ENCODE results near the gene PPP1R1C.

The PPP1R1C gene

GRCh38 chr2:181988154-181988924, 2.7 kb downstream of the PPP1R1C start:
- Mint-ChIP-seq H3K4me3 (no peak overlapping the region), H3K27ac (no peak overlapping the region), H3K27me3 (peaks cover 5% of the 10 kb centered on the region), H3K4me1 (ENCODE audit: low read depth) (no peaks in the 10 kb centered on the region), H3K36me3 (no peaks in the 10 kb centered on the region), H3K9me3 (ENCODE audit: low read depth) (no peaks in the 10 kb centered on the region)

GRCh38 chr2:181989099-181989498, 3.4 kb downstream of the PPP1R1C start:
- Mint-ChIP-seq H3K27me3 (peaks cover 5% of the 10 kb centered on the region), H3K27ac (no peak overlapping the region), H3K4me3 (no peak overlapping the region), H3K36me3 (no peaks in the 10 kb centered on the region), H3K4me1 (ENCODE audit: low read depth) (no peaks in the 10 kb centered on the region), H3K9me3 (ENCODE audit: low read depth) (no peaks in the 10 kb centered on the region)

- Mint-ChIP-seq H3K36me3 (no peaks in the 10 kb centered on the region), H3K4me1 (ENCODE audit: low read depth) (no peaks in the 10 kb centered on the region), H3K9me3 (ENCODE audit: low read depth) (no peaks in the 10 kb centered on the region), H3K4me3 (no peak overlapping the region), H3K27me3 (peaks cover 5% of the 10 kb centered on the region), H3K27ac (no peak overlapping the region)
Observed at GRCh38 chr2:181991171-181991885, 5.7 kb downstream of the PPP1R1C start.

- Mint-ChIP-seq H3K4me1 (ENCODE audit: low read depth) (peaks cover under 1% of the 10 kb centered on the region), H3K36me3 (no peaks in the 10 kb centered on the region), H3K27me3 (peaks cover 5% of the 10 kb centered on the region), H3K27ac (no peak overlapping the region), H3K9me3 (ENCODE audit: low read depth) (no peaks in the 10 kb centered on the region), H3K4me3 (no peak overlapping the region)
Observed at GRCh38 chr2:181992776-181993175, 7.1 kb downstream of the PPP1R1C start.

- Mint-ChIP-seq H3K27ac (no peak overlapping the region), H3K27me3 (peaks cover 1% of the 10 kb centered on the region), H3K9me3 (ENCODE audit: low read depth) (no peaks in the 10 kb centered on the region), H3K4me3 (no peak overlapping the region), H3K4me1 (ENCODE audit: low read depth) (peaks cover 6% of the 10 kb centered on the region), H3K36me3 (no peaks in the 10 kb centered on the region)
Observed at GRCh38 chr2:181995289-181995688, 9.6 kb downstream of the PPP1R1C start.

GRCh38 chr2:181998041-181998835, 12.6 kb downstream of the PPP1R1C start:
- no peaks in the 10 kb centered on the region for H3K36me3 Mint-ChIP-seq
- peaks cover 6% of the 10 kb centered on the region for H3K4me1 Mint-ChIP-seq (ENCODE audit: low read depth)
- H3K9me3 Mint-ChIP-seq (ENCODE audit: low read depth), result no peaks in the 10 kb centered on the region
- H3K27me3 Mint-ChIP-seq, result no peaks in the 10 kb centered on the region
- no peak overlapping the region for H3K4me3 Mint-ChIP-seq
- no peak overlapping the region for H3K27ac Mint-ChIP-seq

- Mint-ChIP-seq H3K4me1 (ENCODE audit: low read depth) (peaks cover 6% of the 10 kb centered on the region), H3K4me3 (no peak overlapping the region), H3K27ac (no peak overlapping the region), H3K9me3 (ENCODE audit: low read depth) (no peaks in the 10 kb centered on the region), H3K36me3 (no peaks in the 10 kb centered on the region), H3K27me3 (no peaks in the 10 kb centered on the region)
Observed at GRCh38 chr2:181998891-181999654, 13.4 kb downstream of the PPP1R1C start.

GRCh38 chr2:181999911-182000310, 14.3 kb downstream of the PPP1R1C start:
- Mint-ChIP-seq H3K4me1 (ENCODE audit: low read depth) (peaks cover 6% of the 10 kb centered on the region), H3K4me3 (no peak overlapping the region), H3K36me3 (no peaks in the 10 kb centered on the region), H3K27me3 (no peaks in the 10 kb centered on the region), H3K27ac (no peak overlapping the region), H3K9me3 (ENCODE audit: low read depth) (no peaks in the 10 kb centered on the region)

- Mint-ChIP-seq H3K9me3 (ENCODE audit: low read depth) (peaks cover 3% of the 10 kb centered on the region), H3K27me3 (no peaks in the 10 kb centered on the region), H3K27ac (no peak overlapping the region), H3K4me1 (ENCODE audit: low read depth) (no peaks in the 10 kb centered on the region), H3K4me3 (no peak overlapping the region), H3K36me3 (no peaks in the 10 kb centered on the region)
Observed at GRCh38 chr2:182004945-182005520, 19.4 kb downstream of the PPP1R1C start.

GRCh38 chr2:182006595-182007341, 21.1 kb downstream of the PPP1R1C start:
- peaks cover 1% of the 10 kb centered on the region for H3K27me3 Mint-ChIP-seq
- no peaks in the 10 kb centered on the region for H3K4me1 Mint-ChIP-seq (ENCODE audit: low read depth)
- H3K36me3 Mint-ChIP-seq, result no peaks in the 10 kb centered on the region
- H3K27ac Mint-ChIP-seq, result no peak overlapping the region
- H3K4me3 Mint-ChIP-seq, result no peak overlapping the region
- H3K9me3 Mint-ChIP-seq (ENCODE audit: low read depth), result peaks cover 7% of the 10 kb centered on the region

- Mint-ChIP-seq H3K27ac (no peak overlapping the region), H3K4me3 (no peak overlapping the region), H3K4me1 (ENCODE audit: low read depth) (no peaks in the 10 kb centered on the region), H3K9me3 (ENCODE audit: low read depth) (peaks cover 26% of the 10 kb centered on the region), H3K27me3 (peaks cover 6% of the 10 kb centered on the region), H3K36me3 (peaks cover 2% of the 10 kb centered on the region)
Observed at GRCh38 chr2:182014284-182014683, 28.6 kb downstream of the PPP1R1C start.

- Mint-ChIP-seq H3K27ac (no peak overlapping the region), H3K9me3 (ENCODE audit: low read depth) (peaks cover 26% of the 10 kb centered on the region), H3K4me1 (ENCODE audit: low read depth) (no peaks in the 10 kb centered on the region), H3K4me3 (no peak overlapping the region), H3K36me3 (peaks cover 2% of the 10 kb centered on the region), H3K27me3 (peaks cover 6% of the 10 kb centered on the region)
Observed at GRCh38 chr2:182015334-182016109, 29.9 kb downstream of the PPP1R1C start.

- Mint-ChIP-seq H3K36me3 (no peaks in the 10 kb centered on the region), H3K27ac (no peak overlapping the region), H3K4me1 (ENCODE audit: low read depth) (no peaks in the 10 kb centered on the region), H3K27me3 (peaks cover 5% of the 10 kb centered on the region), H3K4me3 (no peak overlapping the region), H3K9me3 (ENCODE audit: low read depth) (peaks cover 19% of the 10 kb centered on the region)
Observed at GRCh38 chr2:182018218-182018617, 32.6 kb downstream of the PPP1R1C start.
